Ovary (tissue), 10 donors: ENCODE data around the gene AKR1D1. TPM values are rescaled to one million over a fixed set of nuclear protein-coding genes. Genes with fewer than 3 reads are reported as not detected.

Experiments
- DNase-seq, 5 donors: peaks; one replicate each; pipeline ENCODE4 v3.0.0-alpha.2; 2019 to 2020
- H3K27ac ChIP-seq, 2 donors: fragments of 200-600 bp; one replicate each; pipeline versions ENCODE4 v1.5.1 to v1.8.0; 2019 to 2022
- H3K27me3 ChIP-seq: fragments of 200-600 bp; one replicate; pipeline ENCODE4 v1.8.0; 2022
- H3K36me3 ChIP-seq: fragments of 200-600 bp; sonication (generic); one replicate; pipeline ENCODE4 v1.5.1; 2019
- H3K4me1 ChIP-seq: one replicate; pipeline ENCODE4 v1.8.1; 2013; ENCODE audit warnings: mild to moderate bottlenecking, moderate library complexity; ENCODE audit not compliant: insufficient read depth
- H3K4me3 ChIP-seq: fragments of 200-600 bp; sonication (generic); one replicate; pipeline ENCODE4 v1.5.1; 2017
- H3K9me3 ChIP-seq, 2 donors: fragments of 200-600 bp in 1 of 2; sonication (generic) in 1 of 2; one replicate each; pipeline versions ENCODE4 v1.5.1 to v1.8.1; 2013 to 2019; ENCODE audit warnings: mild to moderate bottlenecking in 1 of 2, moderate library complexity in 1 of 2
- CTCF ChIP-seq, 3 donors: fragments of 450-650 bp in 2 of 3; fragments of 200-600 bp in 1 of 3; IDR thresholded peaks; one replicate each; pipeline versions ENCODE4 v1.5.1 to v1.8.0; 2016 to 2022; ENCODE audit warnings: antibody characterized with exemption in 3 of 3, mild to moderate bottlenecking in 1 of 3
- EP300 ChIP-seq: sonication (generic); formaldehyde crosslinking; IDR thresholded peaks from one replicate; pipeline ENCODE4 v1.6.1; 2017; ENCODE audit warnings: antibody characterized with exemption
- POLR2A ChIP-seq: fragments of 450-650 bp; IDR thresholded peaks from one replicate; pipeline ENCODE4 v1.6.1; 2017; ENCODE audit warnings: antibody characterized with exemption, mild to moderate bottlenecking, moderate library complexity
- WGBS, 3 donors: extraction: QIAGEN DNeasy Blood & Tissue Kit in 1 of 3; methylation state at CpG; one replicate each; pipeline versions ENCODE4 v1.1.5 to v1.1.7; 2013 to 2017; 5-methylcytosine and 5-hydroxymethylcytosine counted together
- intact Hi-C, 4 donors: fragments of 100-400 bp; cut with DNase I; formaldehyde crosslinking; loops; one replicate each; pipeline versions ENCODE4 v1.11.0 to v1.15.1; 2022 to 2023
- long read RNA-seq, 3 donors: library from polyadenylated mRNA in 2 of 3; unstranded in 2 of 3; transcript quantifications; one replicate each; pipeline ENCODE4 v2.0.0 and lab custom pipeline, GENCODE V29; 2021 to 2026
- polyA plus RNA-seq, 2 donors: library from polyadenylated mRNA; stranded (reverse); fragments of 200-250 nt in 1 of 2; fragments of 350-450 nt in 1 of 2; fragmentation: Illumina TruSeq in 1 of 2; extraction: RNeasy Lipid Tissue Mini Kit (QIAGEN cat#74804) in 1 of 2; gene quantifications; one replicate each; pipeline ENCODE4 v1.2.3, GENCODE V29; 2013 to 2014
- total RNA-seq, 7 donors: library from RNA; depleted of rRNA in 2 of 7; stranded (reverse); fragments of >200 nt in 2 of 7; fragmentation: NEBNext Ultra II Directional in 3 of 7; extraction: Animal tissue kit (Norgen Biotek cat#: 25700) in 3 of 7; gene quantifications; one replicate each; pipeline versions ENCODE4 v1.1.0 to v1.2.4, GENCODE V29; 2016 to 2023
- donor health status: DM: no; HTN: no; CAD: no; lungs with moderate emphysema.
- donor health status: DM: no; HTN: no; CAD: no.
- donor health status: Bipolar disorder and iron deficiency.
- donor health status: DM: yes; HTN: yes; CAD: no.
- donor health status: DM: no; HTN: no; CAD: no.
- donor health status: DM: yes; HTN: yes; CAD: no.

AKR1D1 gene
- not detected for total RNA-seq
- not detected for polyA plus RNA-seq
- long read RNA-seq, donor 1 = 0 reads
- long read RNA-seq, donor 2 = 0 reads
- long read RNA-seq, donor 3 = 0 reads

DNA sequence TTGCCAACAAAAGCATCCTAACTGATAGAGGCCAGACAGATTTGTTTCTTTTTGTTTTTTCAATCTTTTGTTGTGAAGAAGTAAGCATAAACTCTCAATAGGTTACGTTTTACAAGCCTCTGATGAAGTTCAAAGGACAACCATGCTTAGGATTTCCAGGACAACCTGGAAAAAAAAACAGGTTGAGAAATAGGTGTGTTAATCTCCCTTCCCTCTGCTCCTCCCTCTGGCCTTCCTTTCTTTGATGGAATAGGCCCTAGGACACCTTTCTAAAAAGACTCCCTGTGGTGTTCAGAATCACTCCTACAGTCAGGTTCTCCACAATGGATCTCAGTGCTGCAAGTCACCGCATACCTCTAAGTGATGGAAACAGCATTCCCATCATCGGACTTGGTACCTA, at the start of gene AKR1D1:
TSS of gene AKR1D1 (plus strand) at position 264 of the 400 bp plus-strand sequence. CDS start at position 324, 60 bp downstream.
- no peak for DNase-seq
- intact Hi-C loops = no loop called here
- 83 to 90% (median 86%) methylated on average over 3 of the region's 3 CpGs for WGBS, 3 donors
- TF ChIP-seq POLR2A = no peak
- no peak for TF ChIP-seq CTCF (IDR thresholded peaks at IDR 0.05)
- TF ChIP-seq EP300 = no peak
- Histone ChIP-seq H3K4me1 (no peaks in the 10 kb centered on the region), H3K4me3 (no peak within 1 kb of the TSS), H3K9me3 (no peaks in the 10 kb centered on the region), H3K36me3 (no peaks in the 10 kb centered on the region), H3K27ac (no peak within 1 kb of the TSS), H3K27me3 (no peaks in the 10 kb centered on the region)

- Histone ChIP-seq H3K4me1 (no peaks in the 10 kb centered on the region), H3K9me3 (no peaks in the 10 kb centered on the region), H3K4me3 (no peak overlapping the region), H3K36me3 (no peaks in the 10 kb centered on the region), H3K27me3 (no peaks in the 10 kb centered on the region), H3K27ac (no peak overlapping the region)
- no peak for TF ChIP-seq EP300
- TF ChIP-seq CTCF (IDR thresholded peaks at IDR 0.05) = no peak
- no peak for TF ChIP-seq POLR2A
- DNase-seq = no peak
- intact Hi-C loops = no loop called here
- WGBS, 3 donors = 41 to 50% (median 49%) methylated on average over 2 of the region's 2 CpGs
Observed at GRCh38 chr7:138027100-138027499, 49.2 kb upstream of the AKR1D1 start.

DNA sequence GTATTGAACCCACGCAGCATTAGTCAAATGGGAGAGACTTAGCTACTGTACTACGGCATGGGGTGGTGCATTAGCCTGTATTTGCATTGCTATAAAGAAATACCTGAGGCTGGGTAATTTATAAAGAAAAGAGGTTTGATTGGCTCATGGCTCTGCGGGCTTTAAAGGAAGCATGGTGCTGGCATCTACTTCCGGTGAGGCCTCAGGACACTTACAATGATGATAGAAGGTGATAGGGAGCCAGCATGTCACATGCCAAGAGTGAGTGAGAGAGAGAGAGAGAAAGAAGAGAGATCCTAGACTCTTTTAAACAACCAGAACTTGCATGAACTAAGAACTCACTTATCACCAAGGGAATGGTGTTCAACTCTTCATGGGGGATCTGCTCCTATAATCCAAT, 47.1 kb upstream of the AKR1D1 start:
- Histone ChIP-seq H3K4me3 (no peak overlapping the region), H3K27me3 (no peaks in the 10 kb centered on the region), H3K36me3 (no peaks in the 10 kb centered on the region), H3K4me1 (no peaks in the 10 kb centered on the region), H3K9me3 (no peaks in the 10 kb centered on the region), H3K27ac (no peak overlapping the region)
- TF ChIP-seq POLR2A = no peak
- no peak for TF ChIP-seq EP300
- TF ChIP-seq CTCF (IDR thresholded peaks at IDR 0.05) = no peak
- intact Hi-C loops = no loop called here
- 88% methylated on average over 4 of the region's 4 CpGs for WGBS, 3 donors
- no peak for DNase-seq

- Histone ChIP-seq H3K27ac (no peak overlapping the region), H3K9me3 (no peaks in the 10 kb centered on the region), H3K27me3 (no peaks in the 10 kb centered on the region), H3K4me3 (no peak overlapping the region), H3K36me3 (no peaks in the 10 kb centered on the region), H3K4me1 (no peaks in the 10 kb centered on the region)
- intact Hi-C loops = no loop called here
- no peak for DNase-seq
- 70 to 79% (median 75%) methylated on average over 2 of the region's 2 CpGs for WGBS, 3 donors
- TF ChIP-seq POLR2A = no peak
- no peak for TF ChIP-seq EP300
- TF ChIP-seq CTCF (IDR thresholded peaks at IDR 0.05) = no peak
Observed at GRCh38 chr7:138029941-138030340, 46.3 kb upstream of the AKR1D1 start.
